Motor neuron (in vitro differentiated cells): ENCODE results near the gene ARHGEF10L. TPM values are rescaled to one million over a fixed set of nuclear protein-coding genes. Genes with fewer than 3 reads are reported as not detected.

Source experiments
- ATAC-seq, 8 experiments: fragments of 200-7000 bp; cut with Tn5 transposase; replicated peaks in 6 of 8; 2 replicates each; pipeline ENCODE4 v1.8.0; 2021; ENCODE audit warnings: mild to moderate bottlenecking in 8 of 8, moderate library complexity in 8 of 8
- H3K27ac ChIP-seq, 2 donors: fragments of 250-450 bp; sonication (Bioruptor Pico); 2 replicates each; pipeline ENCODE4 v1.9.0; 2021; ENCODE audit warnings: antibody characterized with exemption in 2 of 2, mild to moderate bottlenecking in 2 of 2, moderate library complexity in 1 of 2
- H3K4me1 ChIP-seq, 2 donors: fragments of 250-450 bp; sonication (Bioruptor Pico); replicated peaks in 1 of 2; 2 replicates each; pipeline ENCODE4 v1.6.1; 2021; ENCODE audit warnings: antibody characterized with exemption in 2 of 2, mild to moderate bottlenecking in 2 of 2, moderate library complexity in 1 of 2
- H3K4me3 ChIP-seq, 5 donors: fragments of 250-450 bp; sonication (Bioruptor Pico); 2 replicates each; pipeline ENCODE4 v1.9.0; 2021; ENCODE audit warnings: antibody characterized with exemption in 5 of 5, mild to moderate bottlenecking in 5 of 5, moderate library complexity in 4 of 5
- WGBS, 10 experiments: fragments of 450-650 bp; shearing (Covaris generic); methylation state at CpG; one replicate each; pipeline ENCODE4 v1.0.0; 2022; 5-methylcytosine and 5-hydroxymethylcytosine counted together
- in situ Hi-C, 9 experiments: fragments of 400-800 bp; cut with MboI; loops; one replicate each; pipeline ENCODE4 v1.15.0; 2021; ENCODE audit warnings: low sequenced_read_pairs in 9 of 9, low pct_unique_long_range_greater_than_20kb in 2 of 9; ENCODE audit not compliant: unreplicated experiment in 9 of 9
- total RNA-seq, 8 experiments: library from RNA; unstranded; fragments of 300-600 nt; gene quantifications; 2 replicates each; pipeline versions ENCODE4 v1.2.3 to v1.2.4, GENCODE V29; 2022

ARHGEF10L gene
- total RNA-seq, 8 experiments from 2014 or later = 2.5 to 41.4 (median 26.1) TPM

- no peak for ATAC-seq
- in situ Hi-C loops = no loop called here
- Histone ChIP-seq H3K4me1 (peaks cover under 1 to 9% of the 10 kb centered on the region in 2 donors), H3K27ac (no peak overlapping the region), H3K4me3 (no peak overlapping the region)
- 60 to 100% (median 96%) methylated on average over 1 to 2 of the region's 2 CpGs; no CpG with 5 or more reads in 6 of the 10 experiments for WGBS, 10 experiments
These were observed 28.3 kb upstream of the ARHGEF10L start for GRCh38 chr1:17511188-17511587.

DNA sequence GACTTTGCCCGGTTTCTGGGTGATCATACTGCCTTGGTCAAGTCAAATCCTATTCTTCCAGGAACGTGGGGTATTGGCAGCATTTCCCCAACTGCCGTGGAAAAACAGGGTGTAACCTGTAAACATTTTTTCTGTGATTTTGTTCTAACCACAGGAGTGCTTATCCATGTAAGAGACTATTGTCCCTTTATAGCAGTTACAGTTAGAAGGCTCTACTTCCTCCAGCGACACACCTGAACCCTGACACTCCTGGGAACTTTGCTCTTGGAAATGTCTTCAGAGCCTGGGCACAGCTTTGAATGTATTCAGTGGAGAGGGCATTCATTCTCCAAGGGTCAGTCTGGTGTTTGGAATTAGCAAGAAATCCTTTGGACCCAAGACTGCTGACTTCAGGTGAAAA lies 26.4 kb upstream of the ARHGEF10L start:
- peaks cover 5 to 14% of the 10 kb centered on the region in 2 donors for H3K4me1 ChIP-seq
- no peak overlapping the region for H3K4me3 ChIP-seq
- ATAC-seq = no peak
- WGBS, 10 experiments = 54 to 100% (median 89%) methylated on average over 1 to 4 of the region's 4 CpGs; no CpG with 5 or more reads in 3 of the 10 experiments
- in situ Hi-C loops = no loop called here
- H3K27ac ChIP-seq = no peak overlapping the region

- 80 to 100% (median 90%) methylated on average over 1 to 10 of the region's 10 CpGs; no CpG with 5 or more reads in 4 of the 10 experiments for WGBS, 10 experiments
- ATAC-seq = no peak
- H3K27ac ChIP-seq = no peak overlapping the region
- H3K4me1 ChIP-seq = peaks cover 5 to 9% of the 10 kb centered on the region in 2 donors
- no peak overlapping the region for H3K4me3 ChIP-seq
- in situ Hi-C loops = no loop called here
These were observed 24.7 kb upstream of the ARHGEF10L start for GRCh38 chr1:17514776-17515175.

GRCh38 chr1:17515902-17516301 lies 23.6 kb upstream of the ARHGEF10L start:
- 30 to 79% (median 57%) methylated on average over 1 to 4 of the region's 5 CpGs; no CpG with 5 or more reads in 4 of the 10 experiments for WGBS, 10 experiments
- Histone ChIP-seq H3K27ac (no peak overlapping the region), H3K4me3 (no peak overlapping the region), H3K4me1 (peaks cover 5 to 9% of the 10 kb centered on the region in 2 donors)
- in situ Hi-C loops = no loop called here
- ATAC-seq = peak in 5 of 8 experiments; percentile 42 to 87 (median 50)

DNA sequence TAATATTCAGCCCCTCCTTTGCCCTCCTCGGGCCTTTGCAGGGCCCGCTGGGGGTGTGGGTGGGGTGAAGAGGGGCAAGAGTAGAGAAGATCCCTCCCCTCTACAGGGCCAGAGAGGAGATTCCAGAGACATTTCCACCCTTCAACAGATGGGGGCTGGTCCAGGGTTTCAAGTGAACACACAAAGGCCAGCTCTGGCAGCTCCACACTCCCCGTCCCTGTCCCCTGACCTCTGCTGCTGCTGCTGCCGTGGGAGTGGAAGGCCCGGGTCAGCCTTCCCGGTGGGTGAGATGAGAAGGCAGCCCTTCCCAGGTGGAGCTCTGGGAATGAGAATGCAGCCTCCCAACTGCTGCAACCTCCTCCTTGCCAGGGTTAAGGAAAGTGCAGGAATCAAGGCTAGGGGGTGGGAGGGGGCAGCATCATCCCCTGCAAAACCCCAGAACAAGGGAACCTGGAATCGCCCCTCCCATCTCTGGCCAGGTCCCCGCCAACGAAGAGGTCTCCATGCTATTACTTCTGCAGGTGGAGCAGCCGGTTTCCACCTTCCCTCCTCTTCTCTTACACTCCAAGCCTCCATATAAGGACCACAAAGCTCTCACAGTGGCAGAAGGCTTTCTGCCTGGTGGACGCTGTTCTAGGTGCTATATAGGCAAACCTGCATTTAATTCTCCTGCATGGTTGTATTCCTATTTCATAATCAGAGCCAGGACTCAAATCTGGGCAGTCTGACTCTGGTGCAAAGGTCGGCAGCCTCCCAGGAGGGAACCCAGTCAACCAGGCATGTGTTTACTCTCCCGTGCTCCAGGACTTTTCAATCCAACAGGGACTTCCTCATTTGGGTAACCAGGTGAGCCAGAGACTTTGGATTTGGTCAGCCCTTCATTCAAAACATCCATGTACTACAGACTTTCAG lies 22.9 kb upstream of the ARHGEF10L start:
- in situ Hi-C loops = no loop called here
- Histone ChIP-seq H3K27ac (no peak overlapping the region), H3K4me3 (no peak overlapping the region), H3K4me1 (peaks cover 5 to 9% of the 10 kb centered on the region in 2 donors)
- peak in 6 of 8 experiments; percentile 22 to 69 (median 62) for ATAC-seq
- 13 to 80% (median 58%) methylated on average over 1 to 6 of the region's 13 CpGs; no CpG with 5 or more reads in 2 of the 10 experiments for WGBS, 10 experiments

DNA sequence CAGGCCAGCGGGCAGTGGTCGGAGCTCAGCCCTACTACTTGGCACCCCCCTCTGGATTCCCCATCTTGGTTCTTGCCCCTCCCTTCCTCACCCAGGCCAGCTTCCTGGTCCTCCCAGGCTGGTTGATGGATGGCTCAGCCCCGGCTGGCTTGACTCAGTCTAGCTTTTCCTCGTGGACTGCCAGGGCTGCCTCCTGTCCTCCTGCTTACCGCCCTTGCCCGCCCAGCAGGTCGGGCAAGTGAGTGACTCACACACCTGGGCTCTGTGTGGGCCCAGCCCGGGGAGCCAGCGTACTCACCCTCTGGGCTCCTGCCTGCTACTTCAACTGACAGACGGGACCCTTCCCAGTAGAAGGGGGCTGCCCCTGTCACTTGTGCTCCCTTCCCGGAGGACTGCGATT lies 19.5 kb upstream of the ARHGEF10L start:
- H3K27ac ChIP-seq = no peak overlapping the region
- H3K4me3 ChIP-seq = no peak overlapping the region
- 57 to 90% (median 73%) methylated on average over 2 to 10 of the region's 12 CpGs; no CpG with 5 or more reads in 7 of the 10 experiments for WGBS, 10 experiments
- ATAC-seq = no peak
- in situ Hi-C loops = no loop called here
- peaks cover 7 to 11% of the 10 kb centered on the region in 2 donors for H3K4me1 ChIP-seq

GRCh38 chr1:17520473-17521319 lies 18.8 kb upstream of the ARHGEF10L start:
- WGBS, 10 experiments = 55 to 100% (median 83%) methylated on average over 1 to 10 of the region's 13 CpGs; no CpG with 5 or more reads in 3 of the 10 experiments
- in situ Hi-C loops = no loop called here

GRCh38 chr1:17521946-17522612 lies 17.4 kb upstream of the ARHGEF10L start:
- in situ Hi-C loops = no loop called here
- Histone ChIP-seq H3K27ac (no peak overlapping the region), H3K4me3 (no peak overlapping the region), H3K4me1 (peaks cover 3% of the 10 kb centered on the region in 2 donors)
- no peak for ATAC-seq
- WGBS, 10 experiments = 7 to 100% (median 84%) methylated on average over 1 to 10 of the region's 19 CpGs; no CpG with 5 or more reads in 4 of the 10 experiments

More at GRCh38 chr1:17520473-17521319, 18.8 kb upstream of the ARHGEF10L start:
- H3K27ac ChIP-seq = no peak overlapping the region
- no peak for ATAC-seq
- no peak overlapping the region for H3K4me3 ChIP-seq
- H3K4me1 ChIP-seq = peaks cover 7 to 11% of the 10 kb centered on the region in 2 donors

DNA sequence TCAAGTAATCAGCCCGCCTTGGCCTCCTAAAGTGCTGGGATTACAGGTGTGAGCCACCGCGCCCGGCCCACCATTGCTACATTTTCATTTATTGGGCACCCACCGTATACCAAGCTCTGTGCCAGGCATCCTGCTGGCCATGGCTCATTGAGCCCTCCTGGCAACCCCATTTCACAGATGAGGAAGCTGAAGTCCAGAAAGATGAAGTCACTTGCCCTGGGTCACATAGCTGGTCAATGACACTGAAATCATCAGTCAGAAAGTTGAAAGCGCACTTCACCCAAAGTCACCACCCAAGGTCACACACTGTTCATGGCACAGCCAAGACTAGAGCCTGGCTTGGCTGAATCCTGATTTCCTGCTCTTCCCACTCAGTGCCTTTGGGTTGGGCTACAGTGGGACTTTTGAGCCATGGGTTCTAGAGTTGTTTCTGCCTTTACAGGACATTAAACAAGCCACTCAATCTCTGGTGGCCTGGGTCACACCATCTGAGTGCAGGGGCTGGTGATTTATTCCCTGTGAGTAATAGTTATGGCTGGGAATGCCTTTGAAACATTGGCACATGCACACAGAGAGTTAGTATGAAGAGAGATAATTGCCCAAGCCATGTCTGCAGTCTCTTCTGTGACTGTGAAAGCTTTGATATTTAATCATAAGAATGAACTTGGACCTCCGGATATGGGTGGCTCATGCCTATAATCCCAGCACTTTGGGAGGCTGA lies 16.0 kb upstream of the ARHGEF10L start:
- H3K4me1 ChIP-seq = peaks cover 8 to 11% of the 10 kb centered on the region in 2 donors
- WGBS, 10 experiments = 0 to 100% (median 90%) methylated on average over 1 to 7 of the region's 7 CpGs; no CpG with 5 or more reads in 2 of the 10 experiments
- peak in 5 of 8 experiments; percentile 41 to 79 (median 63) for ATAC-seq
- H3K27ac ChIP-seq = no peak overlapping the region
- in situ Hi-C loops = no loop called here
- no peak overlapping the region for H3K4me3 ChIP-seq

- 30 to 83% (median 75%) methylated on average over 1 to 2 of the region's 2 CpGs; no CpG with 5 or more reads in 4 of the 10 experiments for WGBS, 10 experiments
- ATAC-seq = no peak
- Histone ChIP-seq H3K27ac (no peak overlapping the region), H3K4me1 (peaks cover 8 to 11% of the 10 kb centered on the region in 2 donors), H3K4me3 (no peak overlapping the region)
- in situ Hi-C loops = no loop called here
These were observed 14.9 kb upstream of the ARHGEF10L start for GRCh38 chr1:17524645-17525044.

- Histone ChIP-seq H3K4me1 (peaks cover 8 to 11% of the 10 kb centered on the region in 2 donors), H3K4me3 (no peak overlapping the region), H3K27ac (no peak overlapping the region)
- in situ Hi-C loops = no loop called here
- peak in 1 of 8 experiments; percentile 11 for ATAC-seq
- WGBS, 10 experiments = 0 to 87% (median 59%) methylated on average over 1 to 4 of the region's 4 CpGs; no CpG with 5 or more reads in 2 of the 10 experiments
These were observed 13.4 kb upstream of the ARHGEF10L start for GRCh38 chr1:17525996-17526686.
